Neuronal stem cell (in vitro differentiated cells): ENCODE data around the gene RRBP1.

Source experiments
- DNase-seq: peaks from one replicate; pipeline ENCODE4 v3.0.0-alpha.2; 2013; ENCODE audit warnings: low spot score
- H2AFZ ChIP-seq: one replicate; pipeline ENCODE4 v1.6.1; 2013; ENCODE audit warnings: mild to moderate bottlenecking, low read length, inconsistent platforms
- H2AK5ac ChIP-seq: 2 replicates; pipeline ENCODE4 v1.6.1; 2013; ENCODE audit warnings: low read depth, mild to moderate bottlenecking, inconsistent platforms, low read length, moderate library complexity, mixed read lengths
- H2BK120ac ChIP-seq: 2 replicates; pipeline ENCODE4 v1.6.1; 2013; ENCODE audit warnings: low read depth, mild to moderate bottlenecking, inconsistent platforms, low read length, moderate library complexity, mixed read lengths
- H2BK12ac ChIP-seq: one replicate; pipeline ENCODE4 v1.6.1; 2013; ENCODE audit warnings: low read length, inconsistent platforms
- H2BK15ac ChIP-seq: 2 replicates; pipeline ENCODE4 v1.6.1; 2013; ENCODE audit warnings: mild to moderate bottlenecking, low read length, inconsistent platforms, mixed read lengths
- H2BK5ac ChIP-seq: one replicate; pipeline ENCODE4 v1.6.1; 2013; ENCODE audit warnings: inconsistent platforms, mild to moderate bottlenecking, low read length, moderate library complexity
- H3K14ac ChIP-seq: one replicate; pipeline ENCODE4 v1.6.1; 2013; ENCODE audit warnings: low read length, inconsistent platforms
- H3K18ac ChIP-seq: 2 replicates; pipeline ENCODE4 v1.6.1; 2013; ENCODE audit warnings: low read length, inconsistent platforms
- H3K23ac ChIP-seq: 2 replicates; pipeline ENCODE4 v1.6.1; 2013; ENCODE audit warnings: low read depth, mild to moderate bottlenecking, mixed read lengths, low read length, inconsistent platforms; ENCODE audit not compliant: poor library complexity
- H3K27ac ChIP-seq: replicated peaks from 3 replicates; pipeline ENCODE4 v1.5.1; 2013; ENCODE audit warnings: low read length, inconsistent platforms
- H3K27me3 ChIP-seq, 3 experiments: 2 replicates each; pipeline ENCODE4 v1.6.1; 2013; ENCODE audit warnings: low read length in 3 of 3, mild to moderate bottlenecking in 2 of 3, inconsistent platforms in 1 of 3, low read depth in 1 of 3, mixed read lengths in 1 of 3, moderate library complexity in 1 of 3; ENCODE audit not compliant: control insufficient read depth in 3 of 3, insufficient read depth in 3 of 3
- H3K36me3 ChIP-seq, 2 donors: replicated peaks in 1 of 2; 2 replicates each; pipeline ENCODE4 v1.6.1; 2013; ENCODE audit warnings: low read length in 2 of 2; ENCODE audit not compliant: control insufficient read depth in 2 of 2, insufficient read depth in 2 of 2
- H3K4ac ChIP-seq: 2 replicates; pipeline ENCODE4 v1.6.1; 2013; ENCODE audit warnings: inconsistent platforms, mild to moderate bottlenecking, low read length, moderate library complexity
- H3K4me1 ChIP-seq, 2 donors: 1 replicate in 1 of 2; 2 replicates in 1 of 2; pipeline ENCODE4 v1.6.1; 2013; ENCODE audit warnings: low read length in 2 of 2, low read depth in 1 of 2; ENCODE audit not compliant: control insufficient read depth in 2 of 2, insufficient read depth in 1 of 2
- H3K4me2 ChIP-seq: one replicate; pipeline ENCODE4 v1.6.1; 2013; ENCODE audit warnings: mild to moderate bottlenecking, low read length, inconsistent platforms; ENCODE audit not compliant: insufficient read depth, poor library complexity, severe bottlenecking
- H3K4me3 ChIP-seq, 2 donors: 2 replicates each; pipeline ENCODE4 v1.5.1; 2013; ENCODE audit warnings: low read length in 2 of 2, mild to moderate bottlenecking in 2 of 2, inconsistent platforms in 1 of 2, moderate library complexity in 1 of 2
- H3K79me1 ChIP-seq: one replicate; pipeline ENCODE4 v1.6.1; 2013; ENCODE audit warnings: low read depth, mild to moderate bottlenecking, inconsistent platforms, low read length, moderate library complexity
- H3K9ac ChIP-seq: one replicate; pipeline ENCODE4 v1.6.1; 2013; ENCODE audit warnings: mild to moderate bottlenecking, low read depth, low read length, inconsistent platforms; ENCODE audit not compliant: poor library complexity
- H3K9me3 ChIP-seq, 2 donors: replicated peaks in 1 of 2; 2 replicates each; pipeline versions ENCODE3 to v1.6.1; 2013; ENCODE audit warnings: low read length in 2 of 2, mild to moderate bottlenecking in 2 of 2, inconsistent platforms in 1 of 2, low read depth in 1 of 2, mixed read lengths in 1 of 2, moderate library complexity in 1 of 2; ENCODE audit not compliant: control insufficient read depth in 2 of 2, insufficient read depth in 1 of 2
- H4K8ac ChIP-seq: one replicate; pipeline ENCODE4 v1.6.1; 2013; ENCODE audit warnings: low read depth, mild to moderate bottlenecking, inconsistent platforms, low read length, moderate library complexity
- H4K91ac ChIP-seq: one replicate; pipeline ENCODE4 v1.6.1; 2013; ENCODE audit warnings: low read length, low read depth, mild to moderate bottlenecking, inconsistent platforms; ENCODE audit not compliant: poor library complexity
- WGBS, 2 donors: extraction: QIAGEN DNeasy Blood & Tissue Kit; methylation state at CpG; one replicate each; pipeline ENCODE4 v1.1.7; 2013; ENCODE audit warnings: missing lambda C conversion rate in 2 of 2, mixed read lengths in 1 of 2; ENCODE audit not compliant: insufficient read length in 2 of 2, insufficient replicate concordance in 1 of 2; ENCODE audit errors: extremely low coverage in 2 of 2; 5-methylcytosine and 5-hydroxymethylcytosine counted together

Gene RRBP1

DNA sequence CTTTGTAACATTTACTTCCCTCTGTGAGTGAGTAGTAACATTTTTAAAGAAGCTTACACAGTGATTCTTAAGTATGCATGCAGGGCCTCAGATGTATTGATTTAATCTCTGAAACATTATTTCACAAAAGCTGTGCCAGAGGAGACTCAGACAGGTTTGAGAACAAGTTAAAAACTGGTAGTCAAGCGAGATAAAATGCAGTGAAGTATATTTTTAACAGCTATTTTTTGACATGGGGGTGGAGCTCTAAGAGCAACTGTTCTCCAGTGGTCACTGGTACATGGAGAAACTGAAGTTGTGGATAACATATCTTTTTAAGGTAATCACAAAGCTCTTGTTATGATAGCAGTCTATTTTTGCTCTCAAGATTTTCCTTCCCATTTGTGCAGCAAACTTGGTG, 91.8 kb downstream of the RRBP1 start:
- no peak overlapping the region for H2AFZ ChIP-seq
- no peak overlapping the region for H2BK120ac ChIP-seq
- no peak overlapping the region for H3K14ac ChIP-seq
- no peak overlapping the region for H3K27ac ChIP-seq
- H4K8ac ChIP-seq = no peak overlapping the region
- H2BK12ac ChIP-seq = no peak overlapping the region
- peaks cover 0 to 4% of the 10 kb centered on the region in 2 donors for H3K4me1 ChIP-seq
- H3K9ac ChIP-seq = no peak overlapping the region
- H3K27me3 ChIP-seq = no peaks in the 10 kb centered on the region
- no peak overlapping the region for H3K18ac ChIP-seq
- no peak overlapping the region for H3K4me3 ChIP-seq
- no peak overlapping the region for H2BK15ac ChIP-seq
- peaks cover 0 to 3% of the 10 kb centered on the region in 2 donors for H3K36me3 ChIP-seq
- WGBS, 2 donors = no CpG with 5 or more reads among the region's 1 CpG
- no peak overlapping the region for H3K4me2 ChIP-seq
- DNase-seq = no peak
- H3K79me1 ChIP-seq = peaks cover 6% of the 10 kb centered on the region
- H3K9me3 ChIP-seq = no peaks in the 10 kb centered on the region
- no peak overlapping the region for H2AK5ac ChIP-seq
- H4K91ac ChIP-seq = no peak overlapping the region
- H3K23ac ChIP-seq = no peak overlapping the region
- no peak overlapping the region for H2BK5ac ChIP-seq
- no peak overlapping the region for H3K4ac ChIP-seq

DNA sequence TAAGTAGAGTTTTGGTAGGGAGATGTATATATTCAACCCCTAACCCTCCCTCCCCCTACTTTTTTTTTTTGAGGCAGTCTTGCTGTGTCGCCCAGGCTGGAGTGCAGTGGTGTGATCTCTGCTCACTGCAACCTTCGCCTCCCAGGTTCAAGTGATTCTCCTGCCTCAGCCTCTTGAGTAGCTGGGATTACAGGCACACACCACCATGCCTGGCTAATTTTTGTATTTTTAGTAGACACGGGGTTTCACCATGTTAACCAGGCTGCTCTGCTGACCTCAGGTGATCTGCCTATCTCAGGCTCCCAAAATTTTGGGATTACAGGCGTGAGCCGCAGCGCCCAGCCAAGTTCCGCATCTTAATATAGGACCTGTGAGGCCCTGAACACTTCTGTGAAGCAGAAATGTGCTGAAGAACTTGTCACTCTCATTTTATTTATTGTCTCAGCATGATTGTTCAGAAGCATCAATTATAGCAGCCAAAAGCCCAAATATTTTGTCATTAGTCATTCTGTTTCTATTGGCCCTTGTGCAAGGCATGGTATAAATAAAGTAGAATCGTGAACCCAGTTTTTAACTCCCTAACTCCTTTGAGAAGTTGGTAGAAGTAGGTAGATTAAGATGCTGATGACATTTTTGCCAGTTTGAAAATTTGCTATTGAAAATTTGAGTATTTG, 92.7 kb downstream of the RRBP1 start:
- Histone ChIP-seq H3K27me3 (no peaks in the 10 kb centered on the region), H3K9me3 (no peaks in the 10 kb centered on the region), H2AK5ac (no peak overlapping the region), H3K14ac (no peak overlapping the region), H2BK120ac (no peak overlapping the region), H2BK12ac (no peak overlapping the region), H2AFZ (no peak overlapping the region), H3K4me2 (no peak overlapping the region), H4K91ac (no peak overlapping the region), H3K18ac (no peak overlapping the region), H3K4ac (no peak overlapping the region), H3K4me3 (no peak overlapping the region), H3K23ac (no peak overlapping the region), H4K8ac (no peak overlapping the region), H3K9ac (no peak overlapping the region), H2BK5ac (no peak overlapping the region), H3K4me1 (no peaks in the 10 kb centered on the region), H3K36me3 (peaks cover 0 to 3% of the 10 kb centered on the region in 2 donors), H3K79me1 (peaks cover 6% of the 10 kb centered on the region), H3K27ac (no peak overlapping the region), H2BK15ac (no peak overlapping the region)
- WGBS, 2 donors = no CpG with 5 or more reads among the region's 8 CpGs
- DNase-seq = no peak

DNA sequence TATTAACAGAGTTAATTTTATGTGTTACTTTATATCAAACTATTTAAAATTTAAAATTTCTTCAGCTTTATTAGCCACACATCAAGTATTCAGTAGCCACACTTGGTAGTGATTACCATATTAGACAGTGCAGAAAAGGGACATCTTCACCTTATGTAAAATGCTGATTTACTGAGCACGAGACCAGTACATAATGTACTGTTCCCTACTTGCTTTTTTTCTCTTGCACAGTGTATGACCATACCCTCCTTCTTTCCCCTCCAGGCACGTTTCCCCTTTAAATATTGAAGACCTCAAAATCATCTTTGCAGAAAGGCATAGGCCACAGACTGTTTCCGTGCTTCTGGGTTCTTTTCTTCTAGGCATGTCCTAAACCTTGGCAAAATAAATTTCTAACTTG, 94.2 kb downstream of the RRBP1 start:
- DNase-seq = no peak
- Histone ChIP-seq H3K36me3 (peaks cover 0 to 3% of the 10 kb centered on the region in 2 donors), H2BK120ac (no peak overlapping the region), H4K8ac (no peak overlapping the region), H3K27ac (no peak overlapping the region), H3K4me3 (no peak overlapping the region), H2AK5ac (no peak overlapping the region), H2BK15ac (no peak overlapping the region), H2BK12ac (no peak overlapping the region), H3K23ac (no peak overlapping the region), H4K91ac (no peak overlapping the region), H3K4me2 (no peak overlapping the region), H3K79me1 (peaks cover 5% of the 10 kb centered on the region), H3K9me3 (no peaks in the 10 kb centered on the region), H2BK5ac (no peak overlapping the region), H3K9ac (no peak overlapping the region), H3K27me3 (no peaks in the 10 kb centered on the region), H3K4ac (no peak overlapping the region), H2AFZ (no peak overlapping the region), H3K14ac (no peak overlapping the region), H3K18ac (no peak overlapping the region), H3K4me1 (no peaks in the 10 kb centered on the region)
- WGBS, 2 donors = no CpG with 5 or more reads among the region's 3 CpGs

DNA sequence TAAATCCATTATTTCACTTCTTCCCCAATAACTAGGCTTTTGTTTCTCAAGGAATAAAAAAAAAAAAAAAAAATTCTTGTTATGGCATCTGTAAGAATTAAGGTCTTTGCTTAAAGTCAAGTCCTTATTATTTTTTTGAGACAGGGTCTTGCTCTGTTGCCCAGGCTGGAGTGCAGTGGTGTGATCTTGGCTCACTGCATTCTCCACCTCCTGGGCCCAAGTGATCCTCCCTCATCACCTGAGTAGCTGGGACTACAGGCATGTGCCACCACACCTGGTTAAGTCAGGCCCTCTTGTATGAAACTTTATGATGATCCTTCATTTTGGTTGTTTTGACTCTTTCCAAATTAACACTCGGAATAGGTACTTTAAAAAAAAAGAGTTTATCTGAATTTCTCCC, 94.9 kb downstream of the RRBP1 start:
- no peak overlapping the region for H2AFZ ChIP-seq
- no peaks in the 10 kb centered on the region for H3K9me3 ChIP-seq
- H2BK15ac ChIP-seq = no peak overlapping the region
- DNase-seq = no peak
- peaks cover 0 to 3% of the 10 kb centered on the region in 2 donors for H3K36me3 ChIP-seq
- WGBS, 2 donors = no CpG with 5 or more reads among the region's 1 CpG
- no peak overlapping the region for H3K4ac ChIP-seq
- H4K91ac ChIP-seq = no peak overlapping the region
- no peak overlapping the region for H3K23ac ChIP-seq
- peaks cover 5% of the 10 kb centered on the region for H3K79me1 ChIP-seq
- H4K8ac ChIP-seq = no peak overlapping the region
- H3K4me3 ChIP-seq = no peak overlapping the region
- no peaks in the 10 kb centered on the region for H3K27me3 ChIP-seq
- no peak overlapping the region for H2BK5ac ChIP-seq
- no peak overlapping the region for H2AK5ac ChIP-seq
- no peak overlapping the region for H2BK12ac ChIP-seq
- H3K4me2 ChIP-seq = no peak overlapping the region
- H3K9ac ChIP-seq = no peak overlapping the region
- no peaks in the 10 kb centered on the region for H3K4me1 ChIP-seq
- no peak overlapping the region for H3K18ac ChIP-seq
- H2BK120ac ChIP-seq = no peak overlapping the region
- no peak overlapping the region for H3K27ac ChIP-seq
- H3K14ac ChIP-seq = no peak overlapping the region
